ENCODE data around the gene HSD3B7.

The HSD3B7 gene

DNA sequence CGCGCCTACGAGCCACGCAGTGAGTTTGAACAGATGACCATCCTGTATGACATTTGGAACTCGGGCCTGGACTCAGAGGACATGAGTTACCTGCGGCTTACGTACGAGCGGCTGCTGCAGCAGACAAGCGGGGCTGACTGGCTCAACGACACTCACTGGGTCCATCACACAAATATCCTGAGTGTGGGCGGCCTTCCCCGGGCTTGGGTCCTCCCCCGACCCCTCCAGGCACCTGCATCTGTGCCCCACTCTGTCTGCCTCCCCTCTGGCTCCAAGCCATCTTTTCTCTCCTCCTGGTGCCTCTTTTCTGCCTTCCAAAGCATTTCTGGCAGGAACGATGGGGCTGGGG is 5.0 kb upstream of the HSD3B7 start:
- TF ChIP-seq ZC3H10 (CRISPR knock-in tag; IDR thresholded peaks at IDR 0.05) (no peak), ARNTL (CRISPR knock-in tag; IDR thresholded peaks at IDR 0.05; ENCODE audit: borderline replicate concordance, low read depth) (no peak), SNAI2 (CRISPR knock-in tag; IDR thresholded peaks at IDR 0.05) (no peak), ZNF70 (CRISPR knock-in tag; IDR thresholded peaks at IDR 0.05) (no peak), RARB (CRISPR knock-in tag; IDR thresholded peaks at IDR 0.05) (no peak), ZNF8 (CRISPR knock-in tag; IDR thresholded peaks at IDR 0.05) (no peak)
- TF ChIP-seq, protein P1, sequence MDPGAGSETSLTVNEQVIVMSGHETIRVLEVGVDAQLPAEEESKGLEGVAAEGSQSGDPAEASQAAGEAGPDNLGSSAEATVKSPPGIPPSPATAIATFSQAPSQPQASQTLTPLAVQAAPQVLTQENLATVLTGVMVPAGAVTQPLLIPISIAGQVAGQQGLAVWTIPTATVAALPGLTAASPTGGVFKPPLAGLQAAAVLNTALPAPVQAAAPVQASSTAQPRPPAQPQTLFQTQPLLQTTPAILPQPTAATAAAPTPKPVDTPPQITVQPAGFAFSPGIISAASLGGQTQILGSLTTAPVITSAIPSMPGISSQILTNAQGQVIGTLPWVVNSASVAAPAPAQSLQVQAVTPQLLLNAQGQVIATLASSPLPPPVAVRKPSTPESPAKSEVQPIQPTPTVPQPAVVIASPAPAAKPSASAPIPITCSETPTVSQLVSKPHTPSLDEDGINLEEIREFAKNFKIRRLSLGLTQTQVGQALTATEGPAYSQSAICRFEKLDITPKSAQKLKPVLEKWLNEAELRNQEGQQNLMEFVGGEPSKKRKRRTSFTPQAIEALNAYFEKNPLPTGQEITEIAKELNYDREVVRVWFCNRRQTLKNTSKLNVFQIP (CRISPR knock-in tag; IDR thresholded peaks at IDR 0.05; ENCODE audit: borderline replicate concordance, low read depth), result no peak
- TF ChIP-seq, protein P2, sequence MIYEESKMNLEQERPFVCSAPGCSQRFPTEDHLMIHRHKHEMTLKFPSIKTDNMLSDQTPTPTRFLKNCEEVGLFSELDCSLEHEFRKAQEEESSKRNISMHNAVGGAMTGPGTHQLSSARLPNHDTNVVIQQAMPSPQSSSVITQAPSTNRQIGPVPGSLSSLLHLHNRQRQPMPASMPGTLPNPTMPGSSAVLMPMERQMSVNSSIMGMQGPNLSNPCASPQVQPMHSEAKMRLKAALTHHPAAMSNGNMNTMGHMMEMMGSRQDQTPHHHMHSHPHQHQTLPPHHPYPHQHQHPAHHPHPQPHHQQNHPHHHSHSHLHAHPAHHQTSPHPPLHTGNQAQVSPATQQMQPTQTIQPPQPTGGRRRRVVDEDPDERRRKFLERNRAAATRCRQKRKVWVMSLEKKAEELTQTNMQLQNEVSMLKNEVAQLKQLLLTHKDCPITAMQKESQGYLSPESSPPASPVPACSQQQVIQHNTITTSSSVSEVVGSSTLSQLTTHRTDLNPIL (CRISPR knock-in tag; IDR thresholded peaks at IDR 0.05; ENCODE audit: low read depth), result no peak
- TF ChIP-seq, protein P3, sequence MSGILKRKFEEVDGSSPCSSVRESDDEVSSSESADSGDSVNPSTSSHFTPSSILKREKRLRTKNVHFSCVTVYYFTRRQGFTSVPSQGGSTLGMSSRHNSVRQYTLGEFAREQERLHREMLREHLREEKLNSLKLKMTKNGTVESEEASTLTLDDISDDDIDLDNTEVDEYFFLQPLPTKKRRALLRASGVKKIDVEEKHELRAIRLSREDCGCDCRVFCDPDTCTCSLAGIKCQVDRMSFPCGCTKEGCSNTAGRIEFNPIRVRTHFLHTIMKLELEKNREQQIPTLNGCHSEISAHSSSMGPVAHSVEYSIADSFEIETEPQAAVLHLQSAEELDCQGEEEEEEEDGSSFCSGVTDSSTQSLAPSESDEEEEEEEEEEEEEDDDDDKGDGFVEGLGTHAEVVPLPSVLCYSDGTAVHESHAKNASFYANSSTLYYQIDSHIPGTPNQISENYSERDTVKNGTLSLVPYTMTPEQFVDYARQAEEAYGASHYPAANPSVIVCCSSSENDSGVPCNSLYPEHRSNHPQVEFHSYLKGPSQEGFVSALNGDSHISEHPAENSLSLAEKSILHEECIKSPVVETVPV (CRISPR knock-in tag; IDR thresholded peaks at IDR 0.05), result no peak
- no peak for ATAC-seq

DNA sequence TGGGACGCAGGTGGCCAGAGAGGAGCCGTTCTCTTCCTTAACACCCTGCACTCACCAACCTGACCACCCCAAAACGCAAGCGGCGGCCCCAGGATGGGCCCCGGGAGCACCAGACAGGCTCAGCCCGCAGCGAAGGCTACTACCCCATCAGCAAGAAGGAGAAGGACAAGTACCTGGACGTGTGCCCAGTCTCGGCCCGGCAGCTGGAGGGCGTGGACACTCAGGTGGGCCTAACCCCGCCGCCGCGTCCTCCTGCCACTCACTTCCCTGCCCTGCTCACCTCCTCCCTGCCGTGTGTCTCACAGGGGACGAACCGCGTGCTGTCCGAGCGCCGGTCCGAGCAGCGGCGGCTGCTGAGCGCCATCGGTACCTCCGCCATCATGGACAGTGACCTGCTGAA is 4.6 kb upstream of the HSD3B7 start:
- no peak for ATAC-seq
- TF ChIP-seq ZNF565 (CRISPR knock-in tag; conservative IDR thresholded peaks at IDR 0.05; ENCODE audit: low read depth), result no peak
- TF ChIP-seq, protein P4, sequence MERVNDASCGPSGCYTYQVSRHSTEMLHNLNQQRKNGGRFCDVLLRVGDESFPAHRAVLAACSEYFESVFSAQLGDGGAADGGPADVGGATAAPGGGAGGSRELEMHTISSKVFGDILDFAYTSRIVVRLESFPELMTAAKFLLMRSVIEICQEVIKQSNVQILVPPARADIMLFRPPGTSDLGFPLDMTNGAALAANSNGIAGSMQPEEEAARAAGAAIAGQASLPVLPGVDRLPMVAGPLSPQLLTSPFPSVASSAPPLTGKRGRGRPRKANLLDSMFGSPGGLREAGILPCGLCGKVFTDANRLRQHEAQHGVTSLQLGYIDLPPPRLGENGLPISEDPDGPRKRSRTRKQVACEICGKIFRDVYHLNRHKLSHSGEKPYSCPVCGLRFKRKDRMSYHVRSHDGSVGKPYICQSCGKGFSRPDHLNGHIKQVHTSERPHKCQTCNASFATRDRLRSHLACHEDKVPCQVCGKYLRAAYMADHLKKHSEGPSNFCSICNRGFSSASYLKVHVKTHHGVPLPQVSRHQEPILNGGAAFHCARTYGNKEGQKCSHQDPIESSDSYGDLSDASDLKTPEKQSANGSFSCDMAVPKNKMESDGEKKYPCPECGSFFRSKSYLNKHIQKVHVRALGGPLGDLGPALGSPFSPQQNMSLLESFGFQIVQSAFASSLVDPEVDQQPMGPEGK (CRISPR knock-in tag; IDR thresholded peaks at IDR 0.05; ENCODE audit: borderline replicate concordance), result no peak
- TF ChIP-seq SNAI2 (CRISPR knock-in tag; IDR thresholded peaks at IDR 0.05), result no peak
- no peak for TF ChIP-seq TCF4 (CRISPR knock-in tag; IDR thresholded peaks at IDR 0.05; ENCODE audit: borderline replicate concordance)
- TF ChIP-seq ZNF70 (CRISPR knock-in tag; IDR thresholded peaks at IDR 0.05), result no peak
- TF ChIP-seq, protein P5, sequence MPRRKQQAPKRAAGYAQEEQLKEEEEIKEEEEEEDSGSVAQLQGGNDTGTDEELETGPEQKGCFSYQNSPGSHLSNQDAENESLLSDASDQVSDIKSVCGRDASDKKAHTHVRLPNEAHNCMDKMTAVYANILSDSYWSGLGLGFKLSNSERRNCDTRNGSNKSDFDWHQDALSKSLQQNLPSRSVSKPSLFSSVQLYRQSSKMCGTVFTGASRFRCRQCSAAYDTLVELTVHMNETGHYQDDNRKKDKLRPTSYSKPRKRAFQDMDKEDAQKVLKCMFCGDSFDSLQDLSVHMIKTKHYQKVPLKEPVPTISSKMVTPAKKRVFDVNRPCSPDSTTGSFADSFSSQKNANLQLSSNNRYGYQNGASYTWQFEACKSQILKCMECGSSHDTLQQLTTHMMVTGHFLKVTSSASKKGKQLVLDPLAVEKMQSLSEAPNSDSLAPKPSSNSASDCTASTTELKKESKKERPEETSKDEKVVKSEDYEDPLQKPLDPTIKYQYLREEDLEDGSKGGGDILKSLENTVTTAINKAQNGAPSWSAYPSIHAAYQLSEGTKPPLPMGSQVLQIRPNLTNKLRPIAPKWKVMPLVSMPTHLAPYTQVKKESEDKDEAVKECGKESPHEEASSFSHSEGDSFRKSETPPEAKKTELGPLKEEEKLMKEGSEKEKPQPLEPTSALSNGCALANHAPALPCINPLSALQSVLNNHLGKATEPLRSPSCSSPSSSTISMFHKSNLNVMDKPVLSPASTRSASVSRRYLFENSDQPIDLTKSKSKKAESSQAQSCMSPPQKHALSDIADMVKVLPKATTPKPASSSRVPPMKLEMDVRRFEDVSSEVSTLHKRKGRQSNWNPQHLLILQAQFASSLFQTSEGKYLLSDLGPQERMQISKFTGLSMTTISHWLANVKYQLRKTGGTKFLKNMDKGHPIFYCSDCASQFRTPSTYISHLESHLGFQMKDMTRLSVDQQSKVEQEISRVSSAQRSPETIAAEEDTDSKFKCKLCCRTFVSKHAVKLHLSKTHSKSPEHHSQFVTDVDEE (CRISPR knock-in tag; IDR thresholded peaks at IDR 0.05), result no peak

DNA sequence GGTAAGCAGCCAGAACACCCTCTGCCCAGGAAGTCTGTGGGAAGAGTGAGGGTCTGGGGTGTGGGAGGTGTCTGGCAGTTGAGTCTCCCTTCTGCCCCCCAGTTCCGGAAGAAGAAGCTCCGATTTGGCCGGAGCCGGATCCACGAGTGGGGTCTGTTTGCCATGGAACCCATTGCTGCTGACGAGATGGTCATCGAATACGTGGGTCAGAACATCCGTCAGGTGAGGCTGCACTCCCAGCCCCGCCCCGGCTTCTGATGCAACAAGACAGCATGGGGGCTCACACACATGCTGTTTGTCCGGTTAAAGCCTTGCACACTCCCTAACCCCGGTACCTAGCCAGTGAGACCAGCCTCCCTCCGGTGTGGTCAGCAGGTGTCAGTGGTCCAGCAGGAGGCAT is 4.0 kb upstream of the HSD3B7 start:
- ATAC-seq, result no peak
- no peak for TF ChIP-seq TCF4 (CRISPR knock-in tag; IDR thresholded peaks at IDR 0.05; ENCODE audit: borderline replicate concordance)
- TF ChIP-seq BACH2 (CRISPR knock-in tag; IDR thresholded peaks at IDR 0.05; ENCODE audit: borderline replicate concordance), result no peak
- TF ChIP-seq ZNF8 (CRISPR knock-in tag; IDR thresholded peaks at IDR 0.05), result no peak
- TF ChIP-seq CSDC2 (CRISPR knock-in tag; IDR thresholded peaks at IDR 0.05), result no peak
- TF ChIP-seq, protein P5 (CRISPR knock-in tag; IDR thresholded peaks at IDR 0.05), result no peak
- TF ChIP-seq TOX (CRISPR knock-in tag; IDR thresholded peaks at IDR 0.05; ENCODE audit: borderline replicate concordance), result no peak
- no peak for TF ChIP-seq ZNF565 (CRISPR knock-in tag; conservative IDR thresholded peaks at IDR 0.05; ENCODE audit: low read depth)
- TF ChIP-seq, protein P1 (CRISPR knock-in tag; IDR thresholded peaks at IDR 0.05; ENCODE audit: borderline replicate concordance, low read depth), result no peak
- no peak for TF ChIP-seq ESRRG (CRISPR knock-in tag; IDR thresholded peaks at IDR 0.05)
- no peak for TF ChIP-seq GLIS3 (CRISPR knock-in tag; IDR thresholded peaks at IDR 0.05)
- TF ChIP-seq, protein P3 (CRISPR knock-in tag; IDR thresholded peaks at IDR 0.05), result no peak
- no peak for TF ChIP-seq SNAI2 (CRISPR knock-in tag; IDR thresholded peaks at IDR 0.05)

All from SK-N-SH treated with all-trans-retinoic acid at 6 μM for 48 hours (cell line).